Measurements from ENCODE around the gene PDZD2. TPM values are rescaled to one million over a fixed set of nuclear protein-coding genes. Genes with fewer than 3 reads are reported as not detected.

The PDZD2 gene
- total RNA-seq, 1 donor from 2014 or later = 1.1 TPM

DNA sequence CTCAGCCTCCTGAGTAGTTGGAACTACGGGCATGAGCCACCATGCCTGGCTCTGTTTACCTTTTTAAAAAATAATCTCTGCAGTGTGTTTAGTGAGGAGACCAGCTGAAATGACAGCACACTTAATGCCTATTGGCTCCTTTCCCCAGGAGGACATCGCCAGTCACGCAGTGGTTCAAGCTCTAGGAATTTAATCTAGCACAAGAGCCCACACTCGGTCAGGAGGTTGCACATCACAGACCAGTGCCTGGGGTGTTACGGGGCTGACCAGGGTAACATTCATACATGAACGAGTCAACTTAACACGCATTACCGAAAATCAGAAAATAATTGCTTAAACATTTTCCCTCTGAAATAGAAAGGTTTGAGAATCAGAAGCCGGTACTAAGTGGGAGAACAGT, 318.2 kb downstream of the PDZD2 start:
- Histone ChIP-seq H3K9me3 (ENCODE audit: low read depth) (no peaks in the 10 kb centered on the region), H3K36me3 (no peaks in the 10 kb centered on the region), H3K4me2 (no peak overlapping the region), H3K27ac (no peak overlapping the region), H2AFZ (replicated peaks) (no peak overlapping the region), H3K9ac (no peak overlapping the region), H3K4me1 (no peaks in the 10 kb centered on the region), H3F3A (ENCODE audit: low read depth) (no peaks in the 10 kb centered on the region), H4K20me1 (ENCODE audit: low read depth) (no peaks in the 10 kb centered on the region), H3K79me2 (ENCODE audit: low read depth) (no peaks in the 10 kb centered on the region), H3K4me3 (no peak overlapping the region), H3K27me3 (no peaks in the 10 kb centered on the region)
- H3K9me3 Mint-ChIP-seq = no peaks in the 10 kb centered on the region
- DNase-seq (ENCODE audit: low spot score) = no peak
- no peak overlapping the region for H3K27ac Mint-ChIP-seq
- peaks cover 1% of the 10 kb centered on the region for H3K27me3 Mint-ChIP-seq (ENCODE audit: insufficient read depth, low read depth)
- no peaks in the 10 kb centered on the region for H3K36me3 Mint-ChIP-seq
- H3K4me3 Mint-ChIP-seq = no peak overlapping the region
- TF ChIP-seq EZH2phosphoT487 (IDR thresholded peaks at IDR 0.05) (no peak), EZH2 (IDR thresholded peaks at IDR 0.05) (no peak)
- H3K4me1 Mint-ChIP-seq = no peaks in the 10 kb centered on the region

DNA sequence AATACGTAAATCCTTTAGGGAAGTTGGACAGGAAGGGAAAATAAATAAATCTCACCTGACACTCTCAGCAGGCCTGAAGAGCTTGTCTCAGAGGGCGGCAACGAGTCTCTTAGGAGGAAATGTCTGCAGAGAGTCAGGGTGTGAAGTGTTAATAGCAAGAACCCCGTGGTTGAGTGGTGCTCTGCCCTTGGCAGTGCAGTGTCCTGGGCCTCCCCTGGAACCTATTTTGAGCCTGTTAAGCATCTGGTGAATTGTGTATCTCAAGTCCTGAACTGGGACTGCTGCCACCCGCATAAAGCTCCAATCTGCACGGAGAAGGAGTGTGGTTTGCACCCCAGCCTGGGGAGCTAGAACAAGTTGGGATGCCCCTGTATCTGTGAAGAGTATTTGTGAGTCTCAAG, 323.4 kb downstream of the PDZD2 start:
- H2AFZ ChIP-seq (replicated peaks) = no peak overlapping the region
- H3K27ac Mint-ChIP-seq = peak overlapping the region; percentile 68
- H3K4me1 Mint-ChIP-seq = peaks cover 19% of the 10 kb centered on the region
- H3F3A ChIP-seq (ENCODE audit: low read depth) = no peaks in the 10 kb centered on the region
- TF ChIP-seq, protein P1, sequence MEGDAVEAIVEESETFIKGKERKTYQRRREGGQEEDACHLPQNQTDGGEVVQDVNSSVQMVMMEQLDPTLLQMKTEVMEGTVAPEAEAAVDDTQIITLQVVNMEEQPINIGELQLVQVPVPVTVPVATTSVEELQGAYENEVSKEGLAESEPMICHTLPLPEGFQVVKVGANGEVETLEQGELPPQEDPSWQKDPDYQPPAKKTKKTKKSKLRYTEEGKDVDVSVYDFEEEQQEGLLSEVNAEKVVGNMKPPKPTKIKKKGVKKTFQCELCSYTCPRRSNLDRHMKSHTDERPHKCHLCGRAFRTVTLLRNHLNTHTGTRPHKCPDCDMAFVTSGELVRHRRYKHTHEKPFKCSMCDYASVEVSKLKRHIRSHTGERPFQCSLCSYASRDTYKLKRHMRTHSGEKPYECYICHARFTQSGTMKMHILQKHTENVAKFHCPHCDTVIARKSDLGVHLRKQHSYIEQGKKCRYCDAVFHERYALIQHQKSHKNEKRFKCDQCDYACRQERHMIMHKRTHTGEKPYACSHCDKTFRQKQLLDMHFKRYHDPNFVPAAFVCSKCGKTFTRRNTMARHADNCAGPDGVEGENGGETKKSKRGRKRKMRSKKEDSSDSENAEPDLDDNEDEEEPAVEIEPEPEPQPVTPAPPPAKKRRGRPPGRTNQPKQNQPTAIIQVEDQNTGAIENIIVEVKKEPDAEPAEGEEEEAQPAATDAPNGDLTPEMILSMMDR (IDR thresholded peaks at IDR 0.05) = no peak
- TF ChIP-seq EZH2phosphoT487 (IDR thresholded peaks at IDR 0.05) (no peak), EZH2 (IDR thresholded peaks at IDR 0.05) (no peak)
- peaks cover 3% of the 10 kb centered on the region for H3K27me3 Mint-ChIP-seq (ENCODE audit: insufficient read depth, low read depth)
- no peaks in the 10 kb centered on the region for H3K9me3 Mint-ChIP-seq
- no peaks in the 10 kb centered on the region for H3K9me3 ChIP-seq (ENCODE audit: low read depth)
- DNase-seq (ENCODE audit: low spot score) = no peak
- H3K27ac ChIP-seq = no peak overlapping the region
- no peak overlapping the region for H3K9ac ChIP-seq
- H3K27me3 ChIP-seq = no peaks in the 10 kb centered on the region
- H3K79me2 ChIP-seq (ENCODE audit: low read depth) = no peaks in the 10 kb centered on the region
- no peaks in the 10 kb centered on the region for H3K4me1 ChIP-seq
- no peak overlapping the region for H3K4me2 ChIP-seq
- H3K4me3 Mint-ChIP-seq = no peak overlapping the region
- peaks cover 2% of the 10 kb centered on the region for H3K36me3 Mint-ChIP-seq
- no peaks in the 10 kb centered on the region for H4K20me1 ChIP-seq (ENCODE audit: low read depth)
- no peak overlapping the region for H3K4me3 ChIP-seq
- H3K36me3 ChIP-seq = no peaks in the 10 kb centered on the region

DNA sequence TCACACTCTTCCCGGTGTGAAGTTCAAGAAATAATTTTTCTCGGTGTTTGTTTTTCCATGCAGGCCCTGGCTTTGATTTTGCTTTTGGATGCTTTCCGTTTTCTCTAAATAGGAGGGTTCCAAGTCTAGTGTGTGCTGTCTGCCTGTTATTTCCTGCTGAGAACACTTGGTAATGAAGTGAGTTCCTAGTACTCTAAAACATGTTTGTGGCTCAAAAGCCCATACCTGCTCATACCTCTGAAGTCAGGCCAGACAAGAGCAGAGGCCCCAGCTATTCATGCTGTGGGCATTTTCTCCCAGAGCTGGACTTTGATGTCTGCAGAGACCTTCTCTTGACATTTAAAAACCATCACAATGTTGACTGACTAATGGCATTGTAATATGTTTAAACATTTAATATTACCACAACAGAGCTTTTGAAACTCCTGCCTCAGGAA, 324.0 kb downstream of the PDZD2 start:
- Histone ChIP-seq H3K27me3 (no peaks in the 10 kb centered on the region), H3K4me1 (no peaks in the 10 kb centered on the region), H3K9me3 (ENCODE audit: low read depth) (no peaks in the 10 kb centered on the region), H3F3A (ENCODE audit: low read depth) (no peaks in the 10 kb centered on the region), H3K4me3 (no peak overlapping the region), H3K36me3 (no peaks in the 10 kb centered on the region), H4K20me1 (ENCODE audit: low read depth) (no peaks in the 10 kb centered on the region), H3K79me2 (ENCODE audit: low read depth) (no peaks in the 10 kb centered on the region), H3K4me2 (no peak overlapping the region), H3K27ac (no peak overlapping the region), H2AFZ (replicated peaks) (no peak overlapping the region), H3K9ac (no peak overlapping the region)
- Mint-ChIP-seq H3K27ac (no peak overlapping the region), H3K36me3 (peaks cover 2% of the 10 kb centered on the region), H3K27me3 (ENCODE audit: insufficient read depth, low read depth) (peaks cover 3% of the 10 kb centered on the region), H3K4me3 (no peak overlapping the region), H3K4me1 (peaks cover 19% of the 10 kb centered on the region), H3K9me3 (no peaks in the 10 kb centered on the region)
- DNase-seq (ENCODE audit: low spot score) = no peak
- TF ChIP-seq, protein P1 (IDR thresholded peaks at IDR 0.05) = no peak
- TF ChIP-seq EZH2phosphoT487 (IDR thresholded peaks at IDR 0.05) (no peak), EZH2 (IDR thresholded peaks at IDR 0.05) (no peak)

DNA sequence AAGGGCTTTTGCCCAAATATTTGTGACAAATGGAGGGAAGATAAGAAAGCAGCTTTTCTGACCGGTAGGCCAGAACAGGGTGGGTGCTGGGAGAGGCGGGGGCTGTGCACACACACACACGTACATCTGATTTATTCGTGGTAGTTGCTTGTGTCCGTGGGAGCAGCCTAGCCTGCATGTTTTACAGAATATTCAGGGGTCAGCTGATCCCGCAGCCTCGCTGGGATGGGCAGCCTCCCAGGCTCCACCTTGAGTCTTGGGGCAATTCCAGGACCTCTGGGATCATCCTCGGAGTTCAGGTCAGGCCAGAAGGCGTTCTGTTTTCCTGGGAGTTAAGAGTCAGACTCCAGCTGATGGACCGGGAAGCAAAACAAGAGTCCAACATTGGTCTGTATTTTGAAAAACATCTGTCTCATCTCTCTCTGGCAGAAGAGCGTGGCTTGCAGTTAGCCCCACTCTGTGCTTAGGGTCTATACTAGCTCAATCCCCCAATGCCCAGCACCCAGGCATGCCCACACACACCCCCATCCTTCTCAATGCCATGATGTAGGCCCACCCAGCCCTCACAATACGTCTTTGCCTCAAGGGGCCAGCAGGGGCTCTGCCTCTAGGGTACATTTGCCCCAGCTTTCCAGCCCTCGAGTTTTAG, 324.6 kb downstream of the PDZD2 start:
- Histone ChIP-seq H3K4me1 (no peaks in the 10 kb centered on the region), H3K4me3 (no peak overlapping the region), H3K79me2 (ENCODE audit: low read depth) (no peaks in the 10 kb centered on the region), H3K4me2 (no peak overlapping the region), H3K27ac (no peak overlapping the region), H3K36me3 (no peaks in the 10 kb centered on the region), H3K9ac (no peak overlapping the region), H3K9me3 (ENCODE audit: low read depth) (no peaks in the 10 kb centered on the region), H4K20me1 (ENCODE audit: low read depth) (no peaks in the 10 kb centered on the region), H3K27me3 (no peaks in the 10 kb centered on the region), H2AFZ (replicated peaks) (no peak overlapping the region), H3F3A (ENCODE audit: low read depth) (no peaks in the 10 kb centered on the region)
- DNase-seq (ENCODE audit: low spot score) = no peak
- peak overlapping the region; percentile 29 for H3K27ac Mint-ChIP-seq
- TF ChIP-seq, protein P1 (IDR thresholded peaks at IDR 0.05) = no peak
- no peak for TF ChIP-seq EZH2phosphoT487 (IDR thresholded peaks at IDR 0.05)
- H3K4me1 Mint-ChIP-seq = peaks cover 19% of the 10 kb centered on the region
- H3K27me3 Mint-ChIP-seq (ENCODE audit: insufficient read depth, low read depth) = peaks cover 5% of the 10 kb centered on the region
- peaks cover 2% of the 10 kb centered on the region for H3K36me3 Mint-ChIP-seq
- H3K4me3 Mint-ChIP-seq = no peak overlapping the region
- no peaks in the 10 kb centered on the region for H3K9me3 Mint-ChIP-seq

Measured in neural progenitor cell (in vitro differentiated cells).